SK-N-SH (cell line): ENCODE measurements around the gene MUC5AC. TPM values are rescaled to one million over a fixed set of nuclear protein-coding genes. Genes with fewer than 3 reads are reported as not detected.
A peak's percentile ranks its signal among the peaks of the same experiment; 100 is the strongest.

ENCODE experiments used
- CTCF ChIA-PET: fragments of 300-600, 350-600 bp; formaldehyde crosslinking; extraction: SDS; loops from one replicate; lab custom pipeline; 2021; lab: Yijun Ruan, JAX
- POLR2A ChIA-PET: fragments of 350-600 bp; sonication (Branson Sonifier 250); formaldehyde crosslinking; extraction: SDS; loops from one replicate; lab custom pipeline; 2020; ENCODE audit warnings: antibody characterized with exemption, inconsistent platforms; lab: Yijun Ruan, JAX
- DNase-seq: peaks from one replicate; pipeline ENCODE4 v3.0.0; 2012
- H2AFZ ChIP-seq: fragments of 200-600 bp; sonication (generic); 2 replicates; pipeline ENCODE4 v1.8.1; 2016; ENCODE audit warnings: antibody characterized with exemption, mild to moderate bottlenecking, low read depth
- H3F3A ChIP-seq: fragments of 200-600 bp; sonication (generic); replicated peaks from 2 replicates; pipeline ENCODE3; 2016; ENCODE audit warnings: antibody characterized with exemption, mild to moderate bottlenecking; ENCODE audit not compliant: insufficient read depth
- H3K27ac ChIP-seq, 2 experiments: fragments of 200-500 bp in 1 of 2; fragments of 200-600 bp in 1 of 2; sonication (Bioruptor generic) in 1 of 2; sonication (generic), shearing (Covaris generic) in 1 of 2; 2 replicates each; pipeline versions ENCODE4 v1.5.1 to v1.6.1; 2014 to 2016; ENCODE audit warnings: low read depth in 2 of 2, inconsistent platforms in 1 of 2, low read length in 1 of 2, mild to moderate bottlenecking in 1 of 2, mixed read lengths in 1 of 2
- H3K27me3 ChIP-seq: fragments of 200-600 bp; sonication (generic), shearing (Covaris generic); 2 replicates; pipeline ENCODE4 v1.6.1; 2016; ENCODE audit warnings: mixed run types; ENCODE audit not compliant: insufficient read depth
- H3K36me3 ChIP-seq, 2 experiments: fragments of 200-500 bp in 1 of 2; fragments of 200-600 bp in 1 of 2; sonication (Bioruptor generic) in 1 of 2; sonication (generic) in 1 of 2; replicated peaks in 1 of 2; 2 replicates each; pipeline versions ENCODE3 to v1.5.1; 2014 to 2016; ENCODE audit warnings: low read length in 1 of 2, mild to moderate bottlenecking in 1 of 2; ENCODE audit not compliant: insufficient read depth in 2 of 2, control insufficient read depth in 1 of 2
- H3K4me1 ChIP-seq, 2 experiments: fragments of 200-500 bp in 1 of 2; fragments of 200-600 bp in 1 of 2; sonication (Bioruptor generic) in 1 of 2; sonication (generic), shearing (Covaris generic) in 1 of 2; 2 replicates each; pipeline versions ENCODE4 v1.5.1 to v1.6.1; 2014 to 2016; ENCODE audit warnings: low read depth in 1 of 2, low read length in 1 of 2, mixed run types in 1 of 2; ENCODE audit not compliant: insufficient read depth in 2 of 2, control insufficient read depth in 1 of 2
- H3K4me2 ChIP-seq: fragments of 200-600 bp; sonication (generic), shearing (Covaris generic); 2 replicates; pipeline ENCODE4 v1.6.1; 2017; ENCODE audit warnings: mixed run types
- H3K4me3 ChIP-seq, 2 experiments: fragments of 200-500 bp in 1 of 2; fragments of 200-600 bp in 1 of 2; sonication (Bioruptor generic) in 1 of 2; sonication (generic), shearing (Covaris generic) in 1 of 2; 2 replicates each; pipeline versions ENCODE4 v1.5.1 to v1.8.1; 2014 to 2016; ENCODE audit warnings: low read depth in 2 of 2, inconsistent platforms in 1 of 2, low read length in 1 of 2, mild to moderate bottlenecking in 1 of 2, mixed read lengths in 1 of 2, moderate library complexity in 1 of 2
- H3K79me2 ChIP-seq: fragments of 200-600 bp; sonication (generic); 2 replicates; pipeline ENCODE4 v1.8.1; 2017; ENCODE audit warnings: mild to moderate bottlenecking; ENCODE audit not compliant: insufficient read depth
- H3K9ac ChIP-seq: fragments of 200-600 bp; sonication (generic); 2 replicates; pipeline ENCODE4 v1.6.1; 2017; ENCODE audit warnings: mixed run types
- H3K9me2 ChIP-seq: fragments of 200-600 bp; sonication (generic); 2 replicates; pipeline ENCODE4 v1.6.1; 2017; ENCODE audit warnings: mixed run types
- H3K9me3 ChIP-seq: fragments of 200-600 bp; sonication (generic); 2 replicates; pipeline ENCODE4 v1.6.1; 2017; ENCODE audit warnings: mixed run types, mild to moderate bottlenecking, moderate library complexity
- H4K20me1 ChIP-seq: fragments of 200-600 bp; sonication (generic); 2 replicates; pipeline ENCODE4 v1.6.1; 2017; ENCODE audit warnings: mild to moderate bottlenecking, mixed run types; ENCODE audit not compliant: insufficient read depth
- CTCF ChIP-seq: fragments of 200-600 bp; sonication (generic); IDR thresholded peaks from 2 replicates; pipeline ENCODE4 v1.6.1; 2017; ENCODE audit warnings: antibody characterized with exemption, mild to moderate bottlenecking, moderate library complexity
- ELF1 ChIP-seq: IDR thresholded peaks from 2 replicates; pipeline ENCODE4 v1.4.0; 2012
- EP300 ChIP-seq, 2 experiments: IDR thresholded peaks; 2 replicates each; pipeline versions ENCODE4 v1.4.0 to v1.6.1; 2012; ENCODE audit warnings: borderline replicate concordance in 1 of 2, low read depth in 1 of 2, low read length in 1 of 2
- EZH2phosphoT487 ChIP-seq: fragments of 200-600 bp; sonication (generic); IDR thresholded peaks from 2 replicates; pipeline ENCODE4 v1.6.1; 2017; ENCODE audit warnings: low read depth, mixed run types, mild to moderate bottlenecking, antibody characterized with exemption, moderate library complexity, borderline replicate concordance
- FOXM1 ChIP-seq: IDR thresholded peaks from 2 replicates; pipeline ENCODE4 v1.4.0; 2012; ENCODE audit warnings: low read depth, mild to moderate bottlenecking
- GABPA ChIP-seq: IDR thresholded peaks from 2 replicates; pipeline ENCODE4 v1.4.0; 2012; ENCODE audit warnings: low read depth, mild to moderate bottlenecking
- GATA2 ChIP-seq: sonication (generic); formaldehyde crosslinking; IDR thresholded peaks from 2 replicates; pipeline ENCODE4 v1.5.0; 2020; ENCODE audit warnings: mild to moderate bottlenecking, missing genetic modification reagents
- NRF1 ChIP-seq: IDR thresholded peaks from 2 replicates; pipeline ENCODE4 v1.6.1; 2012; ENCODE audit warnings: low read depth, mild to moderate bottlenecking, low read length
- POLR2AphosphoS5 ChIP-seq: IDR thresholded peaks from 2 replicates; pipeline ENCODE4 v1.6.1; 2012; ENCODE audit warnings: low read depth, low read length
- RCOR1 ChIP-seq: fragments of 150-350 bp; IDR thresholded peaks from 2 replicates; pipeline ENCODE4 v1.6.1; 2017; ENCODE audit warnings: antibody characterized with exemption, low read length
- REST ChIP-seq: IDR thresholded peaks from 2 replicates; pipeline ENCODE4 v1.6.1; 2012; ENCODE audit warnings: mild to moderate bottlenecking, low read depth, low read length, moderate library complexity
- RFX5 ChIP-seq: IDR thresholded peaks from 2 replicates; pipeline ENCODE4 v1.6.1; 2012; ENCODE audit warnings: mild to moderate bottlenecking, improper control_type of control experiment, low read length
- RXRA ChIP-seq: IDR thresholded peaks from 2 replicates; pipeline ENCODE4 v1.4.0; 2012; ENCODE audit warnings: low read depth, mild to moderate bottlenecking, borderline replicate concordance
- SIN3A ChIP-seq: IDR thresholded peaks from 2 replicates; pipeline ENCODE4 v1.6.1; 2012; ENCODE audit warnings: low read depth, mild to moderate bottlenecking, low read length, moderate library complexity, borderline replicate concordance
- TAF1 ChIP-seq: IDR thresholded peaks from 2 replicates; pipeline ENCODE4 v1.6.1; 2012; ENCODE audit warnings: low read depth, mild to moderate bottlenecking, low read length, moderate library complexity, borderline replicate concordance
- TEAD4 ChIP-seq: IDR thresholded peaks from 2 replicates; pipeline ENCODE4 v1.4.0; 2012; ENCODE audit warnings: mild to moderate bottlenecking, borderline replicate concordance; ENCODE audit not compliant: insufficient read depth
- ZBTB33 ChIP-seq: IDR thresholded peaks from 2 replicates; pipeline ENCODE4 v1.4.0; 2012; ENCODE audit warnings: low read depth, borderline replicate concordance
- WGBS: methylation state at CpG from one replicate; pipeline ENCODE4 v1.1.6; 2017; ENCODE audit warnings: low lambda C conversion rate; 5-methylcytosine and 5-hydroxymethylcytosine counted together
- polyA plus RNA-seq, 3 experiments: library from polyadenylated mRNA; depleted of rRNA; stranded (reverse); fragments of >200 nt; gene quantifications; 2 replicates each; pipeline ENCODE4 v1.2.3, GENCODE V29; 2012
- TF ChIP-seq, protein P1 (sequence below): IDR thresholded peaks from 2 replicates; pipeline ENCODE4 v1.4.0; 2012; ENCODE audit warnings: low read depth, borderline replicate concordance

MUC5AC gene
- polyA plus RNA-seq, 1 of the 3 experiments (the other 2 are of a cell fraction): not detected

- H3K4me3 ChIP-seq: no peak overlapping the region
- no peak for DNase-seq
- H3K9me3 ChIP-seq: no peaks in the 10 kb centered on the region
- H3F3A ChIP-seq: no peaks in the 10 kb centered on the region
- H3K36me3 ChIP-seq: no peaks in the 10 kb centered on the region
- no peaks in the 10 kb centered on the region for H4K20me1 ChIP-seq
- ChIA-PET POLR2A (no interaction called here), CTCF (no interaction called here)
- no peak overlapping the region for H2AFZ ChIP-seq
- H3K79me2 ChIP-seq: no peaks in the 10 kb centered on the region
- H3K27ac ChIP-seq: no peak overlapping the region
- H3K9me2 ChIP-seq: no peaks in the 10 kb centered on the region
- TF ChIP-seq ELF1 (no peak), REST (no peak), ZBTB33 (no peak), RCOR1 (no peak)
- H3K4me2 ChIP-seq: no peak overlapping the region
- H3K27me3 ChIP-seq: no peaks in the 10 kb centered on the region
- H3K4me1 ChIP-seq: no peaks in the 10 kb centered on the region
- no peak overlapping the region for H3K9ac ChIP-seq
- WGBS: no CpG with 5 or more reads among the region's 19 CpGs
These were observed 36.4 kb upstream of the MUC5AC start for GRCh38 chr11:1121331-1121812.

DNA sequence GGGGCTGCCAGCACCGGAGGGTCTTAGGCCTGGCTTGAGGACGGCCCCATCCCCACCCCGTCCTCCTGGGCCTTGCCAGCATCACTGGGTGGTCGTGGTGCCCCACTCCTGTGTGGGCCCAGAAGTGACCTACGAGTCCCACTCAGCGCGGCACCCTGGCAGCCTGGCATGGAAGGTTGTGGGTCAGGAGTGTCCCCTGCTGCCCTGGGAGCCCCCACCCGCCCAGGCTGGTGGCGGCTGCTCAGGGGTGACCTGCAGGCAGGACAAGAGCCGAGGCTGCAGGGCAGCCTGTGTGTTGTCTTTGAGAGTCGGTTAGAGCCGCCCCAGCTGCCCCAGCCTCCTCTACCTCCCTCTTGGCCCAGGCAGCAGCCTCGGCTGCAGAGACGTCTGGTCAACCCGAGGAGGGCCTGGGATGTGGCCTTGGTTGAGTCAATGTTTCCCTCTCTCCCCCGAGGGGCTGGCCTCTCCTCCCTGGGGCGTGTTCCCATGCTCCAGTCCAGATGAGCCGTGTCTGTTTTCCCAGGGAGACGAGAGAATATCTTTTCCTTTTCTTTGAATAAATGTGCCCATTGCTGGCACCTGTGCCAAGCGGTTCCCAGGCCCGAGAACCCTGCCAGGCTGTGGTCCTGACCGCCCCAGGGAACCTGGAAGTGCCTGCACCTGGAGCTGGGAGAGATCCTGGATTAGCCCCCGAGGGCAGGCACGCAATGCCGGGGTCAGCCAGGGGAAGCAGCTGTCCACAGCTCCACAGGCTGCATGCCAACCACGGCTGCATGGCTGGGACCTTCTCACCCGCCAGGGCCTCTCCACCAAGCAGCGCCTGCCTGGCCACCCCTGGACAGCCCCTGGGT is 35.7 kb upstream of the MUC5AC start:
- DNase-seq: peak; percentile 38
- TF ChIP-seq TEAD4 (no peak), POLR2AphosphoS5 (no peak), ELF1 (no peak), NRF1 (no peak), GATA2 (CRISPR knock-in tag) (no peak), CTCF (no peak), RFX5 (no peak), SIN3A (no peak), GABPA (no peak), EP300 (IDR thresholded peaks at IDR 0.05; ENCODE audit: borderline replicate concordance in 1 of 2, low read depth in 1 of 2, low read length in 1 of 2) (no peak), FOXM1 (no peak), RXRA (no peak), TAF1 (no peak), EZH2phosphoT487 (no peak)
- TF ChIP-seq, protein P1, sequence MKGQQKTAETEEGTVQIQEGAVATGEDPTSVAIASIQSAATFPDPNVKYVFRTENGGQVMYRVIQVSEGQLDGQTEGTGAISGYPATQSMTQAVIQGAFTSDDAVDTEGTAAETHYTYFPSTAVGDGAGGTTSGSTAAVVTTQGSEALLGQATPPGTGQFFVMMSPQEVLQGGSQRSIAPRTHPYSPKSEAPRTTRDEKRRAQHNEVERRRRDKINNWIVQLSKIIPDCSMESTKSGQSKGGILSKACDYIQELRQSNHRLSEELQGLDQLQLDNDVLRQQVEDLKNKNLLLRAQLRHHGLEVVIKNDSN: no peak

More for the DNA sequence above, 35.7 kb upstream of the MUC5AC start:
- no peaks in the 10 kb centered on the region for H4K20me1 ChIP-seq
- H3K4me3 ChIP-seq: no peak overlapping the region
- no peaks in the 10 kb centered on the region for H3K36me3 ChIP-seq
- no peak overlapping the region for H2AFZ ChIP-seq
- no peaks in the 10 kb centered on the region for H3F3A ChIP-seq
- H3K9me3 ChIP-seq: no peaks in the 10 kb centered on the region
- H3K4me2 ChIP-seq: no peak overlapping the region
- H3K9me2 ChIP-seq: no peaks in the 10 kb centered on the region
- ChIA-PET CTCF (no interaction called here), POLR2A (no interaction called here)
- no peak overlapping the region for H3K27ac ChIP-seq
- WGBS: 11% methylated on average over 6 of the region's 28 CpGs
- no peaks in the 10 kb centered on the region for H3K27me3 ChIP-seq
- H3K4me1 ChIP-seq: no peaks in the 10 kb centered on the region
- no peak overlapping the region for H3K9ac ChIP-seq
- no peaks in the 10 kb centered on the region for H3K79me2 ChIP-seq
